Mesendoderm (in vitro differentiated cells): ENCODE measurements around the gene KRTCAP3. TPM values are rescaled to one million over a fixed set of nuclear protein-coding genes. Genes with fewer than 3 reads are reported as not detected.

Experiments
- DNase-seq: peaks from one replicate; pipeline ENCODE4 v3.0.0; 2013
- H2AK5ac ChIP-seq: 2 replicates; pipeline ENCODE4 v1.6.1; 2013; ENCODE audit warnings: low read length, inconsistent platforms
- H2BK120ac ChIP-seq: 2 replicates; pipeline ENCODE4 v1.6.1; 2013; ENCODE audit warnings: low read depth, mild to moderate bottlenecking, low read length, moderate library complexity, mixed read lengths
- H2BK15ac ChIP-seq: replicated peaks from 2 replicates; pipeline ENCODE4 v1.6.1; 2013; ENCODE audit warnings: low read depth, mild to moderate bottlenecking, moderate library complexity
- H2BK5ac ChIP-seq: 2 replicates; pipeline ENCODE4 v1.6.1; 2013; ENCODE audit warnings: low read length, inconsistent platforms
- H3K18ac ChIP-seq: 2 replicates; pipeline ENCODE4 v1.6.1; 2013; ENCODE audit warnings: mild to moderate bottlenecking, low read length, mixed read lengths
- H3K23ac ChIP-seq: one replicate; pipeline ENCODE4 v1.6.1; 2013; ENCODE audit warnings: low read length
- H3K27ac ChIP-seq: 2 replicates; pipeline ENCODE4 v1.5.1; 2013; ENCODE audit warnings: low read depth, mild to moderate bottlenecking, inconsistent platforms, low read length, moderate library complexity
- H3K27me3 ChIP-seq: 2 replicates; pipeline ENCODE4 v1.6.1; 2013; ENCODE audit warnings: low read length, control low read depth, mild to moderate bottlenecking, inconsistent platforms; ENCODE audit not compliant: insufficient read depth, poor library complexity
- H3K36me3 ChIP-seq: 2 replicates; pipeline ENCODE4 v1.6.1; 2013; ENCODE audit warnings: low read length, inconsistent platforms; ENCODE audit not compliant: control insufficient read depth, insufficient read depth
- H3K4ac ChIP-seq: one replicate; pipeline ENCODE4 v1.6.1; 2013; ENCODE audit warnings: low read depth, mild to moderate bottlenecking, low read length, moderate library complexity
- H3K4me1 ChIP-seq: 2 replicates; pipeline ENCODE4 v1.6.1; 2013; ENCODE audit warnings: low read depth, low read length, inconsistent platforms; ENCODE audit not compliant: control insufficient read depth
- H3K4me2 ChIP-seq: 2 replicates; pipeline ENCODE4 v1.6.1; 2013; ENCODE audit warnings: low read length
- H3K4me3 ChIP-seq: 2 replicates; pipeline ENCODE4 v1.5.1; 2013; ENCODE audit warnings: mild to moderate bottlenecking, low read length
- H3K56ac ChIP-seq: one replicate; pipeline ENCODE4 v1.6.1; 2013; ENCODE audit warnings: low read length
- H3K79me1 ChIP-seq: 2 replicates; pipeline ENCODE4 v1.6.1; 2013; ENCODE audit warnings: low read length, inconsistent platforms
- H3K79me2 ChIP-seq: 2 replicates; pipeline ENCODE4 v1.6.1; 2013; ENCODE audit warnings: mild to moderate bottlenecking, low read length; ENCODE audit not compliant: control insufficient read depth, insufficient read depth
- H3K9ac ChIP-seq: 2 replicates; pipeline ENCODE4 v1.6.1; 2013; ENCODE audit warnings: low read length, inconsistent platforms
- H4K5ac ChIP-seq: one replicate; pipeline ENCODE4 v1.6.1; 2013; ENCODE audit warnings: low read length
- H4K8ac ChIP-seq: one replicate; pipeline ENCODE4 v1.6.1; 2013; ENCODE audit warnings: low read depth, mild to moderate bottlenecking, control low read depth, low read length, moderate library complexity
- WGBS: extraction: QIAGEN DNeasy Blood & Tissue Kit; methylation state at CpG from one replicate; pipeline ENCODE4 v1.1.7; 2013; ENCODE audit warnings: low lambda C conversion rate, missing lambda C conversion rate; ENCODE audit not compliant: insufficient coverage; ENCODE audit errors: extremely low coverage; 5-methylcytosine and 5-hydroxymethylcytosine counted together
- polyA plus RNA-seq, 2 experiments: library from polyadenylated mRNA; stranded (reverse); fragments of 200-250 nt; gene quantifications; one replicate each; pipeline ENCODE4 v1.2.3, GENCODE V29; 2013

Gene KRTCAP3, protein sequence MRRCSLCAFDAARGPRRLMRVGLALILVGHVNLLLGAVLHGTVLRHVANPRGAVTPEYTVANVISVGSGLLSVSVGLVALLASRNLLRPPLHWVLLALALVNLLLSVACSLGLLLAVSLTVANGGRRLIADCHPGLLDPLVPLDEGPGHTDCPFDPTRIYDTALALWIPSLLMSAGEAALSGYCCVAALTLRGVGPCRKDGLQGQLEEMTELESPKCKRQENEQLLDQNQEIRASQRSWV
- polyA plus RNA-seq (2013, experiment 1 of 2) = 38.3 TPM
- polyA plus RNA-seq (2013, experiment 2 of 2) = 38.8 TPM

DNA sequence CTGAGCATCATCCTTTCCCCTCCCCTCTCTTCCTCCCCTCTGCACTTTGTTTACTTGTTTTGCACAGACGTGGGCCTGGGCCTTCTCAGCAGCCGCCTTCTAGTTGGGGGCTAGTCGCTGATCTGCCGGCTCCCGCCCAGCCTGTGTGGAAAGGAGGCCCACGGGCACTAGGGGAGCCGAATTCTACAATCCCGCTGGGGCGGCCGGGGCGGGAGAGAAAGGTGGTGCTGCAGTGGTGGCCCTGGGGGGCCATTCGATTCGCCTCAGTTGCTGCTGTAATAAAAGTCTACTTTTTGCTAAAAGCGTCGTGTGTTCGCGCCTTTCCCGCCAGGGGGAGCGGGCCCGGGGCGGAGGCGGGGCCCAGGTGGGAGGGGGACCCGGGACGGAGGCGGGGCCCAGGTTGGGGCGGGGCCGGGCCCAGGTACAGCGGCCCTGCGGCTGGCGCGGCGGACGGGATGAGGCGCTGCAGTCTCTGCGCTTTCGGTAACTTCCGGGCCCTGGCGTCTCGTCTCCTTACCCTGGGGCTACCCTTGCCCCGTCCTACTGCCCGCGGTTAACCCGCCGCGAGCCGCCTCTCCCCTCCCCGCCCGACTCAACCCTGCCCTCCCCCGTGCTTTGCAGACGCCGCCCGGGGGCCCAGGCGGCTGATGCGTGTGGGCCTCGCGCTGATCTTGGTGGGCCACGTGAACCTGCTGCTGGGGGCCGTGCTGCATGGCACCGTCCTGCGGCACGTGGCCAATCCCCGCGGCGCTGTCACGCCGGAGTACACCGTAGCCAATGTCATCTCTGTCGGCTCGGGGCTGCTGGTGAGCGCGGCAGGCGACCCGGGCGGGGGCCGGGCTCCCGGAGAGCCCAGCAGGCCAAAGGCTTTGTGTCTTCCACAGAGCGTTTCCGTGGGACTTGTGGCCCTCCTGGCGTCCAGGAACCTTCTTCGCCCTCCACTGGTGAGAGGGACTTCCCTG is at the start of gene KRTCAP3:
Gene KRTCAP3, plus strand, starts transcription at position 424 of the 962 bp plus-strand sequence. Its CDS starts 32 bp downstream, at position 456.
- Histone ChIP-seq H3K79me2 (no peaks in the 10 kb centered on the region), H3K27me3 (no peaks in the 10 kb centered on the region), H2BK15ac (no peak within 1 kb of the TSS), H3K9ac (peak within 1 kb of the TSS; percentile 85), H3K4me3 (peak within 1 kb of the TSS; percentile 53), H3K4me1 (peaks cover 3% of the 10 kb centered on the region), H3K4me2 (peak within 1 kb of the TSS; percentile 81), H3K4ac (peak within 1 kb of the TSS; percentile 74), H2AK5ac (no peak within 1 kb of the TSS), H3K27ac (no peak within 1 kb of the TSS), H2BK120ac (no peak within 1 kb of the TSS), H3K56ac (peak within 1 kb of the TSS; percentile 95), H4K5ac (no peak within 1 kb of the TSS), H3K79me1 (no peaks in the 10 kb centered on the region), H3K23ac (peak within 1 kb of the TSS; percentile 56), H4K8ac (no peak within 1 kb of the TSS), H2BK5ac (no peak within 1 kb of the TSS), H3K18ac (peak within 1 kb of the TSS; percentile 7), H3K36me3 (peaks cover 9% of the 10 kb centered on the region)
- DNase-seq = peak; percentile 94
- WGBS = no CpG with 5 or more reads among the region's 80 CpGs

DNA sequence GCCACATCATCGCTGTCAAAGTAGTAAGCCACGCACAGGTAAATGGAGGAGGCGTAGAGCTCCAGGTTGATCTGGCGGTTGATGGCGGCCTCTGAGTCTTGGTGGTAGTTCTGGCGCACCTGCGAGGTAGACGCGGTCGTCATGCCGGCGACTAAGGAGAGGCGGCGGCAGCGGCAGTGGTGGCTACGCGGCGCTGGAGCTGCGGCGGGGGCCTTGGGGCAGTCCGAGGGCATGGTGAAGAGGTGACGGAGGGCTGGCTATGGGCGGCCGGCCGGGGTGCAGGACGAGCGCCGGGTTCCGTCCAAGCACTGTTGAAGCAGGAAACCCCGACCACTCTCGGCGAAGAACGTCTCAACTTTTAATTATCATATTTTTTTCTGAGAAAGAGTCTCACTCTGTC is 49.0 kb upstream of the KRTCAP3 start:
- no peak overlapping the region for H4K5ac ChIP-seq
- WGBS = no CpG with 5 or more reads among the region's 33 CpGs
- no peak overlapping the region for H2BK5ac ChIP-seq
- H3K4me3 ChIP-seq = no peak overlapping the region
- H3K4me1 ChIP-seq = no peaks in the 10 kb centered on the region
- H4K8ac ChIP-seq = no peak overlapping the region
- no peak overlapping the region for H3K9ac ChIP-seq
- no peak overlapping the region for H2BK15ac ChIP-seq
- H3K4ac ChIP-seq = no peak overlapping the region
- no peak overlapping the region for H3K23ac ChIP-seq
- no peak for DNase-seq
- no peak overlapping the region for H3K18ac ChIP-seq
- H3K27ac ChIP-seq = no peak overlapping the region
- peaks cover 69% of the 10 kb centered on the region for H3K79me2 ChIP-seq
- H3K4me2 ChIP-seq = no peak overlapping the region
- H3K36me3 ChIP-seq = no peaks in the 10 kb centered on the region
- H2BK120ac ChIP-seq = no peak overlapping the region
- no peak overlapping the region for H3K56ac ChIP-seq
- H3K79me1 ChIP-seq = peaks cover 11% of the 10 kb centered on the region
- H2AK5ac ChIP-seq = no peak overlapping the region
- H3K27me3 ChIP-seq = no peaks in the 10 kb centered on the region

DNA sequence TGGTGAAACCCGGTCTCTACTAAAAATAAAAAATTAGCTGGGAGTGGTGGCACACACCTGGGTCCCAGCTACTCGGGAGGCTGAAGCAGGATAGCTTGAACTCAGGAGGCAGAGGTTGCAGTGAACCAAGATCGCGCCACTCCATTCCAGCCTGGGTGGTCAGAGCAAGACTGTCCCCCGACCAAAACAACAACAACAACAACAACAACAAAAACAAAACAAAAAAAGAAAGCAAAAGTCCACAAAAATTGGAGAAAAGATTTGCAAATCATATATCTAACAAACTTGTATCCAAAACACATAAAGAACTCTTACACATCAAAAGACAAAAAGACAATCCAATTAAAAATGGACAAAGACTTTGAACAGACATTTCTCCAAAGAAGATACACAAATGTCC is 43.2 kb upstream of the KRTCAP3 start:
- Histone ChIP-seq H3K4me2 (no peak overlapping the region), H3K79me1 (peaks cover 4% of the 10 kb centered on the region), H3K9ac (no peak overlapping the region), H3K27ac (no peak overlapping the region), H3K4me3 (no peak overlapping the region), H2BK120ac (no peak overlapping the region), H3K79me2 (peaks cover 77% of the 10 kb centered on the region), H3K36me3 (peaks cover 2% of the 10 kb centered on the region), H2BK5ac (no peak overlapping the region), H3K4me1 (no peaks in the 10 kb centered on the region), H3K27me3 (no peaks in the 10 kb centered on the region), H3K18ac (no peak overlapping the region), H4K8ac (no peak overlapping the region), H3K4ac (no peak overlapping the region), H4K5ac (no peak overlapping the region), H2BK15ac (no peak overlapping the region), H3K23ac (no peak overlapping the region), H2AK5ac (no peak overlapping the region), H3K56ac (no peak overlapping the region)
- DNase-seq = no peak
- WGBS = no CpG with 5 or more reads among the region's 5 CpGs

DNA sequence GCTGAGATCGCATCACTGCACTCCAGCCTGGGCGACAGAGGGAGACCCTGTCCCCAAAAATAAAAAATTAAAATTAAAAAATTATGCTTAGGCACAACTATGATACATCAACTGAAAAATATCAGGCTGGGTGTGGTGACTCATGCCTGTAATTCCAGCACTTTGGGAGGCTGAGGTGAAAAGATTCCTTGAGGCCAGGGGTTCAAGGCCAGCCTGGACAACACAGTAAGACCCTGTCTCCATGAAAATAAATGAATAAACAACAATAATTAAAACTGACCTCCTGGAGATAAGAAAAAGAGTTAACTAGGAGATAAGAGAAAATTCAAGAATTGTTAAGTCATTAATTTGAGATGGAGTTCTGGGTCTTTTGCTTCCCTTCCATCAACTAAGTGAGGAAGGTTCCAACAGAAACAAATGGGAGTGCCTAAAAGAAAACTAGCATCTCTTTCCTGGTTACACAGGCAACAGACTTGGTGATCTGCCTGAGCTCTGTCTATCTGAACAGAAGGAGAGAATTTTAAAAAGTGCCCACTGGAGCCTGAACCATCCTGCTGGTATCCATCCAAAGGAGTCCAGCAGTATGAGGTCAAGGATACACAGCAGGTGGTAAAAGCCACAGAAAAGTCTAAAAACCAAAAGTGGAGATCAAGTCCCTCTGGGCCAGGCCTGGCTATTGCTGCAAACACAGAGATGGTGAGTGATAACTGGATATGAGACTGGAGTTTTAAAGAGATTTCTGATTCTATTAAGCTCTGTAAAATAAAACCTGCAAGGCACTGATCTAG is 41.6 kb upstream of the KRTCAP3 start:
- Histone ChIP-seq H3K79me1 (peaks cover 3% of the 10 kb centered on the region), H3K4me3 (no peak overlapping the region), H2BK5ac (no peak overlapping the region), H3K18ac (no peak overlapping the region), H2AK5ac (no peak overlapping the region), H2BK15ac (no peak overlapping the region), H3K4me2 (no peak overlapping the region), H3K27ac (no peak overlapping the region), H3K56ac (no peak overlapping the region), H3K36me3 (peaks cover 2% of the 10 kb centered on the region), H3K4ac (no peak overlapping the region), H3K4me1 (no peaks in the 10 kb centered on the region), H3K27me3 (no peaks in the 10 kb centered on the region), H3K79me2 (peaks cover 77% of the 10 kb centered on the region), H3K23ac (no peak overlapping the region), H2BK120ac (no peak overlapping the region), H4K5ac (no peak overlapping the region), H4K8ac (no peak overlapping the region), H3K9ac (no peak overlapping the region)
- WGBS = no CpG with 5 or more reads among the region's 2 CpGs
- no peak for DNase-seq

DNA sequence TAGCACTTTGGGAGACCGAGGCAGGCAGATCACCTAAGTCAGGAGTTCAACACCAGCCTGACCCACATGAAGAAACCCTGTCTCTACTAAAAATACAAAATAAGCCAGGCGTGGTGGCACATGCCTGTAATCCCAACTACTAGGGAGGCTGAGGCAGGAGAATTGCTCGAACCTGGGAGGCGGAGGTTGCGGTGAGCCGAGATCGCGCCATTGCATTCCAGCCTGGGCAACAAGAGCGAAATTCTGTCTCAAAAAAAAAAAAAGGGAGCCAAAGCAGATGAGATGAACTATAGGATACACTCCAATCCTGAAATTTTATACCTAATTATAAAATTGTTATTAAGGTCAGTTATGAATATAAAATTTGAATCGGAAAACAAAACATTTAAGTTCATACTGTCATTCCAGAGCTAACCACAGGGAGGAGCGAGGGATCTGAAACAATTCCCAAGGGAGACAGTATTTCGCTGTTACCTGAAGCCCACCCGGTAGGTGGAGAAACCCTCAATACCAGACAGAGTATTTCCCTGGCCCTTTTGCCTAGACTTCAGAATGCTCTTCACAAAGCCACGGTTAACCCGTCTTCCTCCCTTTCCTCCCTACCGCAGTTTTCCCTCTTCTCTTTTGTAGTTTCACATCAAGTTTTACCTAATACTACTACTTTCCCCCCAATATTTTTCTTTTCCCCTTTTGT is 34.2 kb upstream of the KRTCAP3 start:
- Histone ChIP-seq H3K9ac (peak overlapping the region; percentile 50), H3K79me2 (peaks cover 51% of the 10 kb centered on the region), H4K8ac (no peak overlapping the region), H2BK15ac (no peak overlapping the region), H3K4me1 (no peaks in the 10 kb centered on the region), H2AK5ac (no peak overlapping the region), H3K36me3 (no peaks in the 10 kb centered on the region), H3K4me2 (peak overlapping the region; percentile 11), H4K5ac (no peak overlapping the region), H3K18ac (no peak overlapping the region), H3K27ac (no peak overlapping the region), H2BK5ac (no peak overlapping the region), H3K79me1 (no peaks in the 10 kb centered on the region), H3K4ac (no peak overlapping the region), H3K23ac (no peak overlapping the region), H2BK120ac (no peak overlapping the region), H3K27me3 (no peaks in the 10 kb centered on the region), H3K4me3 (peak overlapping the region; percentile 1), H3K56ac (peak overlapping the region; percentile 17)
- peak; percentile 90 for DNase-seq
- WGBS = 100% methylated on average over 1 of the region's 16 CpGs
